K562 (cell line): ENCODE results near the gene PHF21A. TPM values are rescaled to one million over a fixed set of nuclear protein-coding genes. Genes with fewer than 3 reads are reported as not detected.

Source experiments
- BDP1 ChIP-seq: IDR thresholded peaks from 3 replicates; pipeline ENCODE4 v1.6.1; 2011; ENCODE audit not compliant: insufficient read length, insufficient read depth
- CBX5 ChIP-seq: IDR thresholded peaks from 2 replicates; pipeline ENCODE4 v1.6.1; 2014; ENCODE audit warnings: low read depth, borderline replicate concordance
- ETV1 ChIP-seq: fragments of 450-650 bp; conservative IDR thresholded peaks from 2 replicates; pipeline ENCODE4 v1.6.1; 2016; ENCODE audit warnings: missing genetic modification characterization, control low read depth, low read depth, missing compliant biosample characterization
- GABPA ChIP-seq: fragments of 200-800 bp; sonication (Bioruptor generic); conservative IDR thresholded peaks from 2 replicates; pipeline ENCODE4 v1.6.1; 2016; ENCODE audit warnings: low read depth, missing genetic modification characterization, missing compliant biosample characterization
- GTF2E2 ChIP-seq: fragments of 200-800 bp; sonication (Bioruptor generic); IDR thresholded peaks from 2 replicates; pipeline ENCODE4 v1.6.1; 2016; ENCODE audit warnings: missing genetic modification characterization, missing compliant biosample characterization
- HNRNPLL ChIP-seq: fragments of 200-400 bp; formaldehyde crosslinking; IDR thresholded peaks from 2 replicates; pipeline ENCODE4 v1.6.1; 2017; ENCODE audit warnings: low read length, low read depth, mild to moderate bottlenecking; ENCODE audit not compliant: poor library complexity, severe bottlenecking
- HSF4 ChIP-seq: fragments of 250-450 bp; sonication (Bioruptor Pico); IDR thresholded peaks from 2 replicates; pipeline ENCODE4 v2.1.2; 2022; ENCODE audit warnings: mild to moderate bottlenecking, moderate library complexity, borderline replicate concordance
- JUN ChIP-seq, 2 experiments: sonication (generic) in 1 of 2; formaldehyde crosslinking in 1 of 2; IDR thresholded peaks; 2 replicates each; pipeline versions ENCODE4 v1.6.1 to v1.8.0; 2012 to 2022; ENCODE audit warnings: borderline replicate concordance in 2 of 2, mild to moderate bottlenecking in 2 of 2, improper control_type of control experiment in 1 of 2, low read depth in 1 of 2, low read length in 1 of 2, missing genetic modification reagents in 1 of 2
- MAFK ChIP-seq: IDR thresholded peaks from 2 replicates; pipeline ENCODE4 v1.6.1; 2011; ENCODE audit warnings: low read length, improper control_type of control experiment
- NCOA2 ChIP-seq, 2 experiments: fragments of 450-650 bp; IDR thresholded peaks; 2 replicates each; pipeline ENCODE4 v1.6.1; 2018; ENCODE audit warnings: mild to moderate bottlenecking in 2 of 2, moderate library complexity in 1 of 2; ENCODE audit not compliant: partially characterized antibody in 2 of 2
- NR4A1 ChIP-seq, 2 experiments: fragments of 250-450 bp in 1 of 2; fragments of 450-650 bp in 1 of 2; sonication (Bioruptor Pico) in 1 of 2; IDR thresholded peaks; 2 replicates each; pipeline versions ENCODE4 v1.4.0 to v1.6.1; 2016 to 2020; ENCODE audit warnings: mild to moderate bottlenecking in 2 of 2, missing compliant biosample characterization in 1 of 2, missing genetic modification characterization in 1 of 2, moderate library complexity in 1 of 2
- RBBP5 ChIP-seq: fragments of 200-600 bp; sonication (generic); IDR thresholded peaks from 2 replicates; pipeline ENCODE4 v1.6.1; 2012; ENCODE audit warnings: borderline replicate concordance, mild to moderate bottlenecking, low read length, control low read depth, inconsistent platforms; ENCODE audit not compliant: insufficient read depth, poor library complexity, severe bottlenecking
- TAL1 ChIP-seq: fragments of 450-650 bp; IDR thresholded peaks from 2 replicates; pipeline ENCODE4 v1.6.1; 2016; ENCODE audit warnings: mild to moderate bottlenecking
- ZZZ3 ChIP-seq: fragments of 450-650 bp; IDR thresholded peaks from 2 replicates; pipeline ENCODE4 v1.6.1; 2016; ENCODE audit warnings: antibody characterized with exemption, mild to moderate bottlenecking, moderate library complexity
- polyA plus RNA-seq, 8 experiments: library from polyadenylated mRNA; depleted of rRNA in 4 of 8; stranded (reverse) in 5 of 8; unstranded in 3 of 8; fragments of >200 nt; fragmentation: Nextera tagmentation in 2 of 8; fragmentation: Illumina TruSeq in 1 of 8; extraction: Ambion mirVana in 2 of 8; extraction: Trizol in 1 of 8; gene quantifications; 2 replicates each; pipeline versions ENCODE4 v1.2.1 to v1.2.3, GENCODE V29; 2011 to 2014; ENCODE audit warnings: inconsistent platforms in 1 of 8, missing spikeins in 1 of 8
- total RNA-seq, 7 experiments: library from RNA; depleted of rRNA in 6 of 7; stranded (reverse); fragments of >200 nt in 6 of 7; fragmentation: Illumina TruSeq in 2 of 7; extraction: Trizol in 2 of 7; gene quantifications; 2 replicates each; pipeline versions ENCODE4 v1.2.1 to v1.2.3, GENCODE V29; 2011 to 2021; ENCODE audit warnings: low replicate concordance in 1 of 7
- TF ChIP-seq, protein P1 (sequence below): fragments of 450-650 bp; IDR thresholded peaks from 2 replicates; pipeline ENCODE4 v1.6.1; 2016; ENCODE audit warnings: borderline replicate concordance
- TF ChIP-seq, protein P2 (sequence below): sonication (generic); formaldehyde crosslinking; IDR thresholded peaks from 2 replicates; pipeline ENCODE4 v1.8.1; 2023; ENCODE audit warnings: mild to moderate bottlenecking, missing genetic modification reagents
- TF ChIP-seq, protein P3 (sequence below), 2 experiments: fragments of 450-650 bp; IDR thresholded peaks; 2 replicates each; pipeline ENCODE4 v1.6.1; 2016
- TF ChIP-seq, protein P4 (sequence below): sonication (generic); formaldehyde crosslinking; IDR thresholded peaks from 2 replicates; pipeline ENCODE4 v1.9.0; 2022; ENCODE audit warnings: mild to moderate bottlenecking, missing genetic modification reagents

PHF21A gene
- total and polyA plus RNA-seq, 9 of the 15 experiments (the other 6 are each of a cell fraction or from before 2014, with no cell fraction given): 1.5 to 32.4 (median 10.7) TPM

DNA sequence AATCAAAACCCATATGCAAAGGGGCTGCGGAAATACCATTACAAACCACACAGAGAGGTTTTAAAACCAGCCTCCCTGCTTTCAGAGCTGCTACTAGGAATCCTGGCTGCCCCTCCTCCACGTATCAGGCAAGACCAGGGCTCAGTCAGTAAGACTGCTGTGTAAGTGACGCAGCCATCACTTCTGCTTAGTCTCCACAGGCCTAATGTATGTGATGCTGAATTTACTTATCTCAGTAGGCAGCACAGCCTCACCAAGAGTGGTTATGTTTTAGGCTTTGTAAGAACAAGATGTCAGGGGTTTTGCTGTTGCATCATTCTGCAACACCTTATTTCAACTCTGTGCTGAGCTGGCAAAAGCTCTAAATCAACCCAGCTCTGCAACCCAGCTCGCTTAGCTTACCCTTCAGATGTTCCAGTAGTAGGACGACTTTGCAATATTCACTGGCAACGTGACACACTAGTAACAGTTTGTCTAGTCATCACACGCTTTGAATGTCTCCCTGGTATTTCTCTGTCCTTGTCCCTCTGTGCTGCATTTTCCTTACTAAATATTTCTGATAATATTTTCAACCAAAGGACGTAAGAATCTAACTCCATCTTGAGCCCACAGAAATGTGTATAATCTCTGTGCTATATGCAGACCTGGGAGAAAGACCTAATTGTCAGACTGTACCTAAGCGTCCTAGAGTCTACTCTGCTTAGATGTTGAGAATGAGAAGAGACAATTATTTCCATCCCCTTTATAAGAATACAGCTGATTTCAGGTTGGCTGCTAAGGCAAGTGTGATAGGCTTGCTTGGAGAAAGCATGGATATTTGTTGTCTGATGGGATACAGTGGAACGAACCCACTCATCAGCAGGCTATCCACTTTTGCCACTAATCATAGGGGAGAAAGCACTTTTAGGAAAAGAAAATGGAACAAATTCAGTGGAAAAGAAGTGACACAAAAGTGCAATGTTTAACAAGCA is 126.6 kb downstream of the PHF21A start (continued):
- TF ChIP-seq, protein P1, sequence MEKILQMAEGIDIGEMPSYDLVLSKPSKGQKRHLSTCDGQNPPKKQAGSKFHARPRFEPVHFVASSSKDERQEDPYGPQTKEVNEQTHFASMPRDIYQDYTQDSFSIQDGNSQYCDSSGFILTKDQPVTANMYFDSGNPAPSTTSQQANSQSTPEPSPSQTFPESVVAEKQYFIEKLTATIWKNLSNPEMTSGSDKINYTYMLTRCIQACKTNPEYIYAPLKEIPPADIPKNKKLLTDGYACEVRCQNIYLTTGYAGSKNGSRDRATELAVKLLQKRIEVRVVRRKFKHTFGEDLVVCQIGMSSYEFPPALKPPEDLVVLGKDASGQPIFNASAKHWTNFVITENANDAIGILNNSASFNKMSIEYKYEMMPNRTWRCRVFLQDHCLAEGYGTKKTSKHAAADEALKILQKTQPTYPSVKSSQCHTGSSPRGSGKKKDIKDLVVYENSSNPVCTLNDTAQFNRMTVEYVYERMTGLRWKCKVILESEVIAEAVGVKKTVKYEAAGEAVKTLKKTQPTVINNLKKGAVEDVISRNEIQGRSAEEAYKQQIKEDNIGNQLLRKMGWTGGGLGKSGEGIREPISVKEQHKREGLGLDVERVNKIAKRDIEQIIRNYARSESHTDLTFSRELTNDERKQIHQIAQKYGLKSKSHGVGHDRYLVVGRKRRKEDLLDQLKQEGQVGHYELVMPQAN: 0 out of 2 replicates have a peak, but pooled peaks have one; percentile 5
- TF ChIP-seq GABPA (tag): no peak
- TF ChIP-seq, protein P2, sequence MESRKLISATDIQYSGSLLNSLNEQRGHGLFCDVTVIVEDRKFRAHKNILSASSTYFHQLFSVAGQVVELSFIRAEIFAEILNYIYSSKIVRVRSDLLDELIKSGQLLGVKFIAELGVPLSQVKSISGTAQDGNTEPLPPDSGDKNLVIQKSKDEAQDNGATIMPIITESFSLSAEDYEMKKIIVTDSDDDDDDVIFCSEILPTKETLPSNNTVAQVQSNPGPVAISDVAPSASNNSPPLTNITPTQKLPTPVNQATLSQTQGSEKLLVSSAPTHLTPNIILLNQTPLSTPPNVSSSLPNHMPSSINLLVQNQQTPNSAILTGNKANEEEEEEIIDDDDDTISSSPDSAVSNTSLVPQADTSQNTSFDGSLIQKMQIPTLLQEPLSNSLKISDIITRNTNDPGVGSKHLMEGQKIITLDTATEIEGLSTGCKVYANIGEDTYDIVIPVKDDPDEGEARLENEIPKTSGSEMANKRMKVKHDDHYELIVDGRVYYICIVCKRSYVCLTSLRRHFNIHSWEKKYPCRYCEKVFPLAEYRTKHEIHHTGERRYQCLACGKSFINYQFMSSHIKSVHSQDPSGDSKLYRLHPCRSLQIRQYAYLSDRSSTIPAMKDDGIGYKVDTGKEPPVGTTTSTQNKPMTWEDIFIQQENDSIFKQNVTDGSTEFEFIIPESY: peak; percentile 21; the same call in 1 of the 2 replicates
- TF ChIP-seq RBBP5: peak; percentile 39
- TF ChIP-seq GTF2E2: no peak
- no peak for TF ChIP-seq NR4A1 (CRISPR knock-in tag; IDR thresholded peaks at IDR 0.05)
- TF ChIP-seq NR4A1 (tag; IDR thresholded peaks at IDR 0.05): peak; percentile 48; the same call in 1 of the 2 replicates
- no peak for TF ChIP-seq CBX5
- TF ChIP-seq BDP1: no peak
- TF ChIP-seq, protein P3, sequence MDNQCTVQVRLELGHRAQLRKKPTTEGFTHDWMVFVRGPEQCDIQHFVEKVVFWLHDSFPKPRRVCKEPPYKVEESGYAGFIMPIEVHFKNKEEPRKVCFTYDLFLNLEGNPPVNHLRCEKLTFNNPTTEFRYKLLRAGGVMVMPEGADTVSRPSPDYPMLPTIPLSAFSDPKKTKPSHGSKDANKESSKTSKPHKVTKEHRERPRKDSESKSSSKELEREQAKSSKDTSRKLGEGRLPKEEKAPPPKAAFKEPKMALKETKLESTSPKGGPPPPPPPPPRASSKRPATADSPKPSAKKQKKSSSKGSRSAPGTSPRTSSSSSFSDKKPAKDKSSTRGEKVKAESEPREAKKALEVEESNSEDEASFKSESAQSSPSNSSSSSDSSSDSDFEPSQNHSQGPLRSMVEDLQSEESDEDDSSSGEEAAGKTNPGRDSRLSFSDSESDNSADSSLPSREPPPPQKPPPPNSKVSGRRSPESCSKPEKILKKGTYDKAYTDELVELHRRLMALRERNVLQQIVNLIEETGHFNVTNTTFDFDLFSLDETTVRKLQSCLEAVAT (IDR thresholded peaks at IDR 0.05): no peak; a peak in 2 of 4 replicates
- TF ChIP-seq ETV1: 0 out of 2 replicates have a peak, but pooled peaks have one; percentile 12
- TF ChIP-seq JUN (IDR thresholded peaks at IDR 0.05; ENCODE audit: borderline replicate concordance, low read depth, low read length): peak; percentile 67; the same call in 1 of the 2 replicates
- no peak; the same call in 1 of the 2 replicates for TF ChIP-seq JUN (CRISPR knock-in tag; IDR thresholded peaks at IDR 0.05; ENCODE audit: borderline replicate concordance)
- peak; percentile 89 for TF ChIP-seq TAL1
- no peak for TF ChIP-seq HSF4 (CRISPR knock-in tag)
- no peak for TF ChIP-seq ZZZ3
- TF ChIP-seq MAFK: peak; percentile 90
- peak; percentile 64 for TF ChIP-seq HNRNPLL
- TF ChIP-seq, protein P4, sequence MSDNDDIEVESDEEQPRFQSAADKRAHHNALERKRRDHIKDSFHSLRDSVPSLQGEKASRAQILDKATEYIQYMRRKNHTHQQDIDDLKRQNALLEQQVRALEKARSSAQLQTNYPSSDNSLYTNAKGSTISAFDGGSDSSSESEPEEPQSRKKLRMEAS (CRISPR knock-in tag): peak; percentile 47
- TF ChIP-seq NCOA2 (IDR thresholded peaks at IDR 0.05; ENCODE audit: partially characterized antibody in 2 of 2): peak in 1 of 2 experiments; percentile 15
